NCI-H748 treated with DMSO at 0.1 percent for 48 hours (cell line): ENCODE results near the gene C16orf95.
"Not testable (repeated sequence)": the region's sequence is repeated elsewhere in the genome, so short reads cannot be mapped to it uniquely, and the experiment has no call there.

ENCODE experiments used
- DNase-seq: peaks from one replicate; lab custom pipeline; 2025; lab: John Stamatoyannopoulos, UW

C16orf95 gene

GRCh38 chr16:87286839-87287626, 30.2 kb downstream of the C16orf95 start:
- no peak for DNase-seq

- DNase-seq, result no peak
These were observed 33.0 kb downstream of the C16orf95 start for GRCh38 chr16:87284183-87284582.

GRCh38 chr16:87279094-87279658, 38.0 kb downstream of the C16orf95 start:
- DNase-seq, result no peak

- DNase-seq, result peak; percentile 1
These were observed 38.8 kb downstream of the C16orf95 start for GRCh38 chr16:87278191-87279093.

- DNase-seq, result no peak
These were observed 40.3 kb downstream of the C16orf95 start for GRCh38 chr16:87276924-87277323.

- DNase-seq, result no peak
These were observed 41.0 kb downstream of the C16orf95 start for GRCh38 chr16:87276091-87276701.

- no peak for DNase-seq
These were observed 42.4 kb downstream of the C16orf95 start for GRCh38 chr16:87274794-87275193.

- no peak for DNase-seq
These were observed 43.6 kb downstream of the C16orf95 start for GRCh38 chr16:87273471-87274030.

- DNase-seq, result no peak
These were observed 45.9 kb downstream of the C16orf95 start for GRCh38 chr16:87271256-87271655.

GRCh38 chr16:87267566-87267965, 49.6 kb downstream of the C16orf95 start:
- DNase-seq, result no peak

GRCh38 chr16:87266846-87267245, 50.3 kb downstream of the C16orf95 start:
- DNase-seq, result no peak

- DNase-seq, result no peak
These were observed 51.9 kb downstream of the C16orf95 start for GRCh38 chr16:87265261-87265660.

GRCh38 chr16:87264634-87265033, 52.6 kb downstream of the C16orf95 start:
- DNase-seq, result no peak

GRCh38 chr16:87263418-87264052, 53.7 kb downstream of the C16orf95 start:
- DNase-seq, result no peak

- no peak for DNase-seq
These were observed 57.8 kb downstream of the C16orf95 start for GRCh38 chr16:87259431-87259830.

GRCh38 chr16:87258653-87259052, 58.5 kb downstream of the C16orf95 start:
- DNase-seq, result not testable (repeated sequence)

GRCh38 chr16:87255866-87256265, 61.3 kb downstream of the C16orf95 start:
- no peak for DNase-seq

- DNase-seq, result no peak
These were observed 62.5 kb downstream of the C16orf95 start for GRCh38 chr16:87254734-87255133.

- DNase-seq, result no peak
These were observed 62.9 kb downstream of the C16orf95 start for GRCh38 chr16:87254296-87254695.

- no peak for DNase-seq
These were observed 63.7 kb downstream of the C16orf95 start for GRCh38 chr16:87253536-87253935.
